H1 (cell line): ENCODE data around the gene DRAM1. TPM values are rescaled to one million over a fixed set of nuclear protein-coding genes. Genes with fewer than 3 reads are reported as not detected.

Source experiments
- CTCF ChIP-seq, 3 experiments: IDR thresholded peaks; 1 replicate in 2 of 3; 2 replicates in 1 of 3; pipeline versions ENCODE4 v1.5.1 to v1.6.1; 2011; ENCODE audit warnings: low read length in 3 of 3, mild to moderate bottlenecking in 3 of 3, inconsistent platforms in 2 of 3, low read depth in 1 of 3, moderate library complexity in 1 of 3; ENCODE audit not compliant: insufficient read depth in 1 of 3; ENCODE audit errors: control extremely low read depth in 1 of 3
- polyA plus RNA-seq, 7 experiments: library from polyadenylated mRNA; depleted of rRNA in 3 of 7; stranded (reverse) in 5 of 7; unstranded in 2 of 7; fragments of >200 nt in 5 of 7; fragments of 200-250 nt in 2 of 7; gene quantifications; 1 replicate in 5 of 7; 2 replicates in 1 of 7; 4 replicates in 1 of 7; pipeline versions ENCODE4 v1.2.1 to v1.2.3, GENCODE V29; 2011 to 2013; ENCODE audit warnings: missing spikeins in 2 of 7, mixed read lengths in 2 of 7
- total RNA-seq: library from RNA; stranded (reverse); fragmentation: NEBNext Ultra II Directional; extraction: Animal tissue kit (Norgen Biotek cat#: 25700); gene quantifications from 2 replicates; pipeline ENCODE4 v1.2.1, GENCODE V29; 2021

DRAM1 gene
- total and polyA plus RNA-seq, 2 of the 8 experiments (the other 6 are each of a cell fraction or from before 2014, with no cell fraction given) = 4.6 to 6.2 TPM

DNA sequence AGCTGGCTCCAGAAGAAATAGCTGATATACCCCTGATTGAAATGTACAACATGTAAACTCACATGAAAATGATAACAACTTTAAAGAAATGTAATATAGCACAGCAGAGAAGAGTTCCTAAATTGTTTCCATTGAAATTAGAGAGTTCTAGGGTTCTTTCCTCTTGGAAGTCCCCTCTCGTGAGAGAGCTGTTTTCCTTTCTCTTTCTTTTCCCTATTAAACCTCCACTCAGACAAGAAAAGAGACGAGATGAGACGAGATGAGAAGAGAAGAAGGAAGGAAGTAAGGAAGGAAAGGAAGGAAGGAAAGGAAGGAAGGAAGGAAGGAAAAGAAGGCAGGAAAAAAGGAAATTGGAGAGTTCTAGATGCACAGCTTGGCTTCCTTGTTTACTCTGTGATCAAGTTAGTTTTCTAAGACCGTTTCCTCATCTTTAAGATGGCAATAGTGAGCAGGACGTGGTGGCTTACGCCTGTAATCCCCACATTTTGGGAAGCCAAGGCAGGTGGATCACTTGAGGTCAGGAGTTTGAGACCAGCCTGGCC is 11.9 kb downstream of the DRAM1 start (continued):
- no peak for TF ChIP-seq CTCF (IDR thresholded peaks at IDR 0.05; ENCODE audit: control extremely low read depth in 1 of 3, insufficient read depth in 1 of 3, low read depth in 1 of 3, low read length in 3 of 3)
